ENCODE data around the gene AUTS2.

- TF ChIP-seq POLR2AphosphoS5 (IDR thresholded peaks at IDR 0.05; ENCODE audit: low read depth, low read length) (no peak), POLR2A (IDR thresholded peaks at IDR 0.05; ENCODE audit: low read depth, low read length) (no peak), TAF1 (IDR thresholded peaks at IDR 0.05; ENCODE audit: low read depth, low read length) (no peak), SPI1 (IDR thresholded peaks at IDR 0.05; ENCODE audit: low read depth, low read length) (no peak)
Measured at GRCh38 chr7:69739190-69739589, 140.9 kb downstream of the AUTS2 start.

Data from GM12891 (cell line).